HL-60 (cell line): ENCODE results near the gene INO80.

ENCODE experiments used
- DNase-seq, 2 experiments: peaks; one replicate each; pipeline ENCODE4 v3.0.0-alpha.2; 2010 to 2020; ENCODE audit warnings: low read depth in 1 of 2, low spot score in 1 of 2
- H3K27ac ChIP-seq: fragments of 250-450 bp; sonication (Bioruptor Pico); replicated peaks from 2 replicates; pipeline ENCODE4 v1.5.1; 2020; ENCODE audit warnings: mild to moderate bottlenecking, moderate library complexity
- H3K27me3 ChIP-seq: fragments of 250-450 bp; sonication (Bioruptor Pico); 2 replicates; pipeline ENCODE4 v1.5.1; 2021; ENCODE audit warnings: mild to moderate bottlenecking, moderate library complexity; ENCODE audit not compliant: insufficient read depth, poor library complexity, severe bottlenecking
- H3K4me3 ChIP-seq: replicated peaks from 2 replicates; pipeline ENCODE4 v1.5.1; 2011; ENCODE audit warnings: mild to moderate bottlenecking, control low read depth, low read length; ENCODE audit not compliant: insufficient read depth
- GABPA ChIP-seq: IDR thresholded peaks from 2 replicates; pipeline ENCODE4 v1.6.1; 2012; ENCODE audit warnings: low read depth
- POLR2AphosphoS5 ChIP-seq: IDR thresholded peaks from 2 replicates; pipeline ENCODE4 v1.6.1; 2012; ENCODE audit warnings: low read depth
- REST ChIP-seq: IDR thresholded peaks from 2 replicates; pipeline ENCODE4 v1.6.1; 2012; ENCODE audit warnings: low read depth; ENCODE audit not compliant: insufficient replicate concordance
- SPI1 ChIP-seq: IDR thresholded peaks from 2 replicates; pipeline ENCODE4 v1.6.1; 2012; ENCODE audit warnings: low read depth, mild to moderate bottlenecking, borderline replicate concordance
- TF ChIP-seq, protein P1 (sequence below): IDR thresholded peaks from one replicate; pipeline ENCODE4 v1.5.1; 2011; ENCODE audit warnings: low read length, control low read depth, inconsistent platforms; ENCODE audit not compliant: insufficient read depth

INO80 gene

GRCh38 chr15:41051139-41051538 is 64.9 kb downstream of the INO80 start:
- TF ChIP-seq REST (no peak), SPI1 (no peak), GABPA (no peak), POLR2AphosphoS5 (no peak)
- TF ChIP-seq, protein P1, sequence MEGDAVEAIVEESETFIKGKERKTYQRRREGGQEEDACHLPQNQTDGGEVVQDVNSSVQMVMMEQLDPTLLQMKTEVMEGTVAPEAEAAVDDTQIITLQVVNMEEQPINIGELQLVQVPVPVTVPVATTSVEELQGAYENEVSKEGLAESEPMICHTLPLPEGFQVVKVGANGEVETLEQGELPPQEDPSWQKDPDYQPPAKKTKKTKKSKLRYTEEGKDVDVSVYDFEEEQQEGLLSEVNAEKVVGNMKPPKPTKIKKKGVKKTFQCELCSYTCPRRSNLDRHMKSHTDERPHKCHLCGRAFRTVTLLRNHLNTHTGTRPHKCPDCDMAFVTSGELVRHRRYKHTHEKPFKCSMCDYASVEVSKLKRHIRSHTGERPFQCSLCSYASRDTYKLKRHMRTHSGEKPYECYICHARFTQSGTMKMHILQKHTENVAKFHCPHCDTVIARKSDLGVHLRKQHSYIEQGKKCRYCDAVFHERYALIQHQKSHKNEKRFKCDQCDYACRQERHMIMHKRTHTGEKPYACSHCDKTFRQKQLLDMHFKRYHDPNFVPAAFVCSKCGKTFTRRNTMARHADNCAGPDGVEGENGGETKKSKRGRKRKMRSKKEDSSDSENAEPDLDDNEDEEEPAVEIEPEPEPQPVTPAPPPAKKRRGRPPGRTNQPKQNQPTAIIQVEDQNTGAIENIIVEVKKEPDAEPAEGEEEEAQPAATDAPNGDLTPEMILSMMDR: no peak
- H3K27ac ChIP-seq: no peak overlapping the region
- no peak for DNase-seq
- H3K27me3 ChIP-seq: no peaks in the 10 kb centered on the region
- no peak overlapping the region for H3K4me3 ChIP-seq

GRCh38 chr15:41048852-41049251 is 67.2 kb downstream of the INO80 start:
- TF ChIP-seq SPI1 (no peak), REST (no peak), GABPA (no peak), POLR2AphosphoS5 (no peak)
- TF ChIP-seq, protein P1: no peak
- Histone ChIP-seq H3K27ac (no peak overlapping the region), H3K4me3 (no peak overlapping the region), H3K27me3 (no peaks in the 10 kb centered on the region)
- DNase-seq: no peak

DNA sequence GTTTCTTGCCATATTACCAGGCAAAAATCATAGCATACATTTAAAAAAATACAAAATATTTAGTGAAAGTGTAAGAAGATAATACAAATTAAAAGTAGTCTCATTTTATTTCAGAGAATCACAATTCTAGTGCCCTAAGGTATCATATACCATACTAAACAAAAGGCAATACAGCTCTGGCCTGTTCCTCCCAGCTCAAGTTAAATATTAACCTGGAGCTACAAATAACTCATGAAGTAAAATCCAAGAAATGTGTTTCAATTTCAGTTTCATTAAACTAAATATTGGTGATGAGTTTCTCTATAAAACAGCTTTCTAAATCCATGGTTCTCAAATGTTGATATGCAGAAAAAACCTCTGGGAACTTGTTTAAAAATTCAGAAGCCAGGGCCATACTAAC is 67.7 kb downstream of the INO80 start:
- DNase-seq: no peak
- H3K27me3 ChIP-seq: no peaks in the 10 kb centered on the region
- TF ChIP-seq REST: no peak
- TF ChIP-seq GABPA: no peak
- TF ChIP-seq SPI1: no peak
- no peak for TF ChIP-seq POLR2AphosphoS5
- TF ChIP-seq, protein P1: no peak
- H3K4me3 ChIP-seq: no peak overlapping the region
- no peak overlapping the region for H3K27ac ChIP-seq
